Liver (tissue), 9 donors: ENCODE data around the gene CSNK2A2. TPM values are rescaled to one million over a fixed set of nuclear protein-coding genes. Genes with fewer than 3 reads are reported as not detected.

ENCODE experiments used
- DNase-seq: peaks from one replicate; pipeline ENCODE4 v3.0.0-alpha.2; 2017; ENCODE audit warnings: low spot score
- H3K27ac ChIP-seq, 2 donors: one replicate each; pipeline ENCODE4 v1.7.0; 2013; ENCODE audit warnings: inconsistent platforms in 2 of 2, low read length in 2 of 2, control low read depth in 1 of 2, low read depth in 1 of 2, mild to moderate bottlenecking in 1 of 2
- H3K27me3 ChIP-seq, 4 donors: one replicate each; pipeline versions ENCODE4 v1.6.1 to v1.7.0; 2013; ENCODE audit warnings: low read length in 3 of 4, inconsistent platforms in 1 of 4, mild to moderate bottlenecking in 1 of 4, moderate library complexity in 1 of 4; ENCODE audit not compliant: control insufficient read depth in 4 of 4, insufficient read depth in 4 of 4
- H3K36me3 ChIP-seq, 4 donors: one replicate each; pipeline versions ENCODE4 v1.6.1 to v1.7.0; 2013; ENCODE audit warnings: low read length in 3 of 4, mild to moderate bottlenecking in 3 of 4, low read depth in 1 of 4, moderate library complexity in 1 of 4; ENCODE audit not compliant: control insufficient read depth in 4 of 4, insufficient read depth in 3 of 4
- H3K4me1 ChIP-seq, 4 donors: one replicate each; pipeline versions ENCODE4 v1.6.1 to v1.7.0; 2013; ENCODE audit warnings: low read length in 3 of 4, mild to moderate bottlenecking in 3 of 4, moderate library complexity in 1 of 4; ENCODE audit not compliant: control insufficient read depth in 4 of 4, insufficient read depth in 4 of 4
- H3K4me3 ChIP-seq, 3 donors: one replicate each; pipeline versions ENCODE4 v1.6.1 to v1.7.0; 2013; ENCODE audit warnings: low read length in 3 of 3, control low read depth in 1 of 3, low read depth in 1 of 3, mild to moderate bottlenecking in 1 of 3
- H3K9ac ChIP-seq, 2 donors: one replicate each; pipeline ENCODE4 v1.7.0; 2013; ENCODE audit warnings: low read length in 2 of 2, mild to moderate bottlenecking in 2 of 2, moderate library complexity in 2 of 2, control low read depth in 1 of 2, low read depth in 1 of 2
- H3K9me3 ChIP-seq, 4 donors: one replicate each; pipeline versions ENCODE4 v1.6.1 to v1.7.0; 2013; ENCODE audit warnings: low read length in 3 of 4; ENCODE audit not compliant: control insufficient read depth in 4 of 4
- ATF3 ChIP-seq: IDR thresholded peaks from 2 replicates; pipeline ENCODE4 v1.6.1; 2016; ENCODE audit warnings: antibody characterized with exemption
- CTCF ChIP-seq: fragments of 150-350 bp; IDR thresholded peaks from 2 replicates; pipeline ENCODE4 v1.5.1; 2017; ENCODE audit warnings: improper control_type of control experiment, low read depth, low read length; ENCODE audit not compliant: missing input control
- EGR1 ChIP-seq, 2 donors: IDR thresholded peaks; 2 replicates each; pipeline ENCODE4 v1.6.1; 2016 to 2018; ENCODE audit warnings: antibody characterized with exemption in 2 of 2, low read depth in 2 of 2
- FOXA1 ChIP-seq: IDR thresholded peaks from 2 replicates; pipeline ENCODE4 v1.6.1; 2016; ENCODE audit warnings: antibody characterized with exemption
- FOXA2 ChIP-seq: IDR thresholded peaks from 2 replicates; pipeline ENCODE4 v1.6.1; 2016; ENCODE audit warnings: antibody characterized with exemption
- GABPA ChIP-seq, 2 donors: IDR thresholded peaks in 1 of 2; conservative IDR thresholded peaks in 1 of 2; 2 replicates each; pipeline ENCODE4 v1.6.1; 2016; ENCODE audit warnings: antibody characterized with exemption in 2 of 2, mild to moderate bottlenecking in 1 of 2, moderate library complexity in 1 of 2
- HNF4A ChIP-seq, 2 donors: conservative IDR thresholded peaks; 2 replicates each; pipeline ENCODE4 v1.6.1; 2016; ENCODE audit warnings: antibody characterized with exemption in 2 of 2, mild to moderate bottlenecking in 2 of 2
- HNF4G ChIP-seq: IDR thresholded peaks from 2 replicates; pipeline ENCODE4 v1.6.1; 2016; ENCODE audit warnings: antibody characterized with exemption
- JUND ChIP-seq, 2 donors: IDR thresholded peaks; 2 replicates each; pipeline ENCODE4 v1.6.1; 2016; ENCODE audit warnings: antibody characterized with exemption in 2 of 2
- MAX ChIP-seq: IDR thresholded peaks from 2 replicates; pipeline ENCODE4 v1.6.1; 2016; ENCODE audit warnings: antibody characterized with exemption
- NR2F2 ChIP-seq: IDR thresholded peaks from 2 replicates; pipeline ENCODE4 v1.6.1; 2016; ENCODE audit warnings: antibody characterized with exemption
- RAD21 ChIP-seq, 2 donors: IDR thresholded peaks; 2 replicates each; pipeline ENCODE4 v1.6.1; 2016; ENCODE audit warnings: antibody characterized with exemption in 2 of 2, mild to moderate bottlenecking in 2 of 2
- REST ChIP-seq: IDR thresholded peaks from 2 replicates; pipeline ENCODE4 v1.6.1; 2016; ENCODE audit warnings: antibody characterized with exemption, mild to moderate bottlenecking
- RXRA ChIP-seq, 2 donors: IDR thresholded peaks; 2 replicates each; pipeline ENCODE4 v1.6.1; 2017 to 2018; ENCODE audit warnings: antibody characterized with exemption in 2 of 2, mild to moderate bottlenecking in 1 of 2
- SP1 ChIP-seq: IDR thresholded peaks from 2 replicates; pipeline ENCODE4 v1.6.1; 2018; ENCODE audit warnings: antibody characterized with exemption, mild to moderate bottlenecking
- TAF1 ChIP-seq: conservative IDR thresholded peaks from 2 replicates; pipeline ENCODE4 v1.6.1; 2016; ENCODE audit warnings: antibody characterized with exemption, mild to moderate bottlenecking
- YY1 ChIP-seq: IDR thresholded peaks from 2 replicates; pipeline ENCODE4 v1.6.1; 2016; ENCODE audit warnings: antibody characterized with exemption, mild to moderate bottlenecking
- ZBTB33 ChIP-seq: IDR thresholded peaks from 2 replicates; pipeline ENCODE4 v1.6.1; 2016; ENCODE audit warnings: antibody characterized with exemption
- WGBS: extraction: QIAGEN DNeasy Blood & Tissue Kit; methylation state at CpG from one replicate; pipeline ENCODE4 v1.1.7; 2013; 5-methylcytosine and 5-hydroxymethylcytosine counted together
- polyA plus RNA-seq, 2 donors: library from polyadenylated mRNA; stranded (reverse) in 1 of 2; unstranded in 1 of 2; fragments of 200-250 nt in 1 of 2; fragments of >200 nt in 1 of 2; fragmentation: Nextera tagmentation in 1 of 2; extraction: Ambion mirVana in 1 of 2; gene quantifications; one replicate each; pipeline versions ENCODE4 v1.2.1 to v1.2.3, GENCODE V29; 2013 to 2015
- total RNA-seq, 2 donors: library from RNA; depleted of rRNA; stranded (reverse); fragments of >200 nt; gene quantifications; one replicate each; pipeline ENCODE4 v1.2.3, GENCODE V29; 2014
- donor health status: healthy.
- donor health status: healthy.
- donor health status: healthy.
- donor health status: healthy.
- donor health status: healthy.

CSNK2A2 gene
- total and polyA plus RNA-seq, 4 donors = 9.4 to 21.0 (median 14.7) TPM

- 13% methylated on average over 3 of the region's 3 CpGs for WGBS
- Histone ChIP-seq H3K27me3 (no peaks in the 10 kb centered on the region), H3K27ac (peak overlapping the region in 1 of 2 donors; percentile 7), H3K9me3 (no peaks in the 10 kb centered on the region), H3K9ac (no peak overlapping the region), H3K4me1 (peaks cover 9 to 62% (median 52%) of the 10 kb centered on the region in 4 donors), H3K4me3 (no peak overlapping the region), H3K36me3 (peaks cover 2 to 15% (median 11%) of the 10 kb centered on the region in 4 donors)
- no peak for DNase-seq
- TF ChIP-seq RAD21 (IDR thresholded peaks at IDR 0.05) (peak; percentile 32 to 40), FOXA1 (peak; percentile 77), FOXA2 (peak; percentile 90), RXRA (IDR thresholded peaks at IDR 0.05) (peak in 1 of 2 donors; percentile 31), HNF4A (conservative IDR thresholded peaks at IDR 0.05) (peak; percentile 6 to 39), ZBTB33 (no peak)
These were observed 77.7 kb downstream of the CSNK2A2 start for GRCh38 chr16:58120234-58120633.

- 59% methylated on average over 8 of the region's 8 CpGs for WGBS
- Histone ChIP-seq H3K9ac (no peak overlapping the region), H3K27ac (peak overlapping the region in 1 of 2 donors; percentile 39)
These were observed 78.4 kb downstream of the CSNK2A2 start for GRCh38 chr16:58119509-58119845.

More at GRCh38 chr16:58119509-58119845, 78.4 kb downstream of the CSNK2A2 start:
- no peak for DNase-seq
- H3K36me3 ChIP-seq = peaks cover 4 to 23% (median 18%) of the 10 kb centered on the region in 4 donors
- H3K9me3 ChIP-seq = no peaks in the 10 kb centered on the region
- TF ChIP-seq SP1 = no peak
- TF ChIP-seq RAD21 (IDR thresholded peaks at IDR 0.05) = no peak
- no peak for TF ChIP-seq YY1
- TF ChIP-seq GABPA (IDR thresholded peaks at IDR 0.05 in 1 of 2, conservative IDR thresholded peaks at IDR 0.05 in 1 of 2) = no peak
- TF ChIP-seq FOXA2 = no peak
- TF ChIP-seq REST = no peak
- no peak for TF ChIP-seq TAF1
- no peak for TF ChIP-seq JUND (IDR thresholded peaks at IDR 0.05)
- no peak for TF ChIP-seq MAX
- no peak for TF ChIP-seq ZBTB33
- TF ChIP-seq FOXA1 = no peak
- no peak for TF ChIP-seq ATF3
- TF ChIP-seq HNF4A (conservative IDR thresholded peaks at IDR 0.05) = no peak
- no peak for TF ChIP-seq EGR1 (IDR thresholded peaks at IDR 0.05; ENCODE audit: low read depth in 2 of 2)
- TF ChIP-seq HNF4G = no peak
- TF ChIP-seq RXRA (IDR thresholded peaks at IDR 0.05) = no peak
- no peak for TF ChIP-seq CTCF
- TF ChIP-seq NR2F2 = no peak
- H3K4me1 ChIP-seq = peaks cover 9 to 58% (median 48%) of the 10 kb centered on the region in 4 donors
- no peaks in the 10 kb centered on the region for H3K27me3 ChIP-seq
- no peak overlapping the region for H3K4me3 ChIP-seq
